Suprapubic skin (tissue), 4 donors: ENCODE measurements around the gene FAAP20. TPM values are rescaled to one million over a fixed set of nuclear protein-coding genes. Genes with fewer than 3 reads are reported as not detected.

Source experiments
- DNase-seq, 2 donors: peaks; one replicate each; pipeline ENCODE4 v3.0.0-alpha.2; 2019; ENCODE audit warnings: low spot score in 2 of 2
- H3K27ac ChIP-seq: fragments of 200-600 bp; sonication (generic); one replicate; pipeline ENCODE4 v1.5.1; 2019
- H3K27me3 ChIP-seq: fragments of 200-600 bp; sonication (generic); one replicate; pipeline ENCODE4 v1.5.1; 2019
- H3K36me3 ChIP-seq: fragments of 200-600 bp; sonication (generic); one replicate; pipeline ENCODE4 v1.5.1; 2019
- H3K4me1 ChIP-seq: fragments of 200-600 bp; sonication (generic); one replicate; pipeline ENCODE4 v1.5.1; 2019
- H3K4me3 ChIP-seq: fragments of 200-600 bp; sonication (generic); one replicate; pipeline ENCODE4 v1.5.1; 2019; ENCODE audit warnings: mild to moderate bottlenecking
- H3K9me3 ChIP-seq: fragments of 200-600 bp; sonication (generic); one replicate; pipeline ENCODE4 v1.5.1; 2019
- CTCF ChIP-seq, 2 donors: fragments of 200-600 bp in 1 of 2; fragments of 450-650 bp in 1 of 2; sonication (generic) in 1 of 2; IDR thresholded peaks; one replicate each; pipeline ENCODE4 v1.5.1; 2016 to 2019; ENCODE audit warnings: antibody characterized with exemption in 2 of 2, mild to moderate bottlenecking in 1 of 2, moderate library complexity in 1 of 2
- EP300 ChIP-seq: sonication (generic); formaldehyde crosslinking; IDR thresholded peaks from one replicate; pipeline ENCODE4 v1.6.1; 2017; ENCODE audit warnings: antibody characterized with exemption
- POLR2A ChIP-seq, 2 donors: fragments of 450-650 bp; IDR thresholded peaks; one replicate each; pipeline ENCODE4 v1.6.1; 2017; ENCODE audit warnings: antibody characterized with exemption in 2 of 2, mild to moderate bottlenecking in 2 of 2, moderate library complexity in 2 of 2
- POLR2AphosphoS5 ChIP-seq, 3 donors: sonication (generic); formaldehyde crosslinking; IDR thresholded peaks; one replicate each; pipeline ENCODE4 v1.6.1; 2017; ENCODE audit warnings: antibody characterized with exemption in 3 of 3
- WGBS: methylation state at CpG from one replicate; pipeline ENCODE4 v1.1.5; 2018; 5-methylcytosine and 5-hydroxymethylcytosine counted together
- total RNA-seq, 4 donors: library from RNA; depleted of rRNA; stranded (reverse); fragments of >200 nt; gene quantifications; one replicate each; pipeline ENCODE4 v1.1.0, GENCODE V29; 2016

Gene FAAP20
- total RNA-seq, 4 donors from 2014 or later = 18.6 to 47.3 (median 24.9) TPM

- Histone ChIP-seq H3K27me3 (no peaks in the 10 kb centered on the region), H3K4me1 (peaks cover 54% of the 10 kb centered on the region), H3K9me3 (no peaks in the 10 kb centered on the region), H3K27ac (no peak overlapping the region), H3K4me3 (no peak overlapping the region), H3K36me3 (no peaks in the 10 kb centered on the region)
- DNase-seq = no peak
- TF ChIP-seq POLR2A (IDR thresholded peaks at IDR 0.05) (no peak), CTCF (IDR thresholded peaks at IDR 0.05) (no peak), EP300 (no peak), POLR2AphosphoS5 (IDR thresholded peaks at IDR 0.05) (no peak)
- WGBS = 87% methylated on average over 8 of the region's 17 CpGs
These were observed 2.5 kb upstream of the FAAP20 start for GRCh38 chr1:2196901-2197638.

- TF ChIP-seq EP300 = no peak
- no peak for TF ChIP-seq CTCF (IDR thresholded peaks at IDR 0.05)
- TF ChIP-seq POLR2A (IDR thresholded peaks at IDR 0.05) = no peak
- no peak for TF ChIP-seq POLR2AphosphoS5 (IDR thresholded peaks at IDR 0.05)
- Histone ChIP-seq H3K36me3 (no peaks in the 10 kb centered on the region), H3K4me1 (peaks cover 60% of the 10 kb centered on the region), H3K4me3 (no peak overlapping the region), H3K27me3 (no peaks in the 10 kb centered on the region), H3K27ac (peak overlapping the region; percentile 82), H3K9me3 (no peaks in the 10 kb centered on the region)
- peak in 1 of 2 donors; percentile 73 for DNase-seq
- WGBS = 83% methylated on average over 6 of the region's 11 CpGs
These were observed 1.2 kb upstream of the FAAP20 start for GRCh38 chr1:2195785-2196184.

GRCh38 chr1:2194898-2195673 is 514 bp upstream of the FAAP20 start:
- H3K4me3 ChIP-seq = peak overlapping the region; percentile 68
- no peak for TF ChIP-seq EP300
- peak; percentile 91 to 94 for TF ChIP-seq CTCF (IDR thresholded peaks at IDR 0.05)
- peak in 1 of 3 donors; percentile 54 for TF ChIP-seq POLR2AphosphoS5 (IDR thresholded peaks at IDR 0.05)
- no peaks in the 10 kb centered on the region for H3K27me3 ChIP-seq
- under 1% methylated on average over 24 of the region's 35 CpGs for WGBS
- no peaks in the 10 kb centered on the region for H3K36me3 ChIP-seq
- H3K27ac ChIP-seq = peak overlapping the region; percentile 82
- H3K4me1 ChIP-seq = peaks cover 61% of the 10 kb centered on the region
- H3K9me3 ChIP-seq = no peaks in the 10 kb centered on the region
- DNase-seq = peak; percentile 93 to 95

- Histone ChIP-seq H3K27ac (peak overlapping the region; percentile 82), H3K4me1 (peaks cover 58% of the 10 kb centered on the region), H3K36me3 (no peaks in the 10 kb centered on the region), H3K27me3 (no peaks in the 10 kb centered on the region), H3K9me3 (no peaks in the 10 kb centered on the region), H3K4me3 (peak overlapping the region; percentile 68)
- peak in 1 of 2 donors; percentile 77 for DNase-seq
- TF ChIP-seq EP300 (no peak), POLR2A (IDR thresholded peaks at IDR 0.05) (no peak), CTCF (IDR thresholded peaks at IDR 0.05) (no peak), POLR2AphosphoS5 (IDR thresholded peaks at IDR 0.05) (no peak)
- 47% methylated on average over 19 of the region's 44 CpGs for WGBS
These were observed 874 bp downstream of the FAAP20 start for GRCh38 chr1:2193514-2194281.
